Measurements from ENCODE around the gene GNA14. TPM values are rescaled to one million over a fixed set of nuclear protein-coding genes. Genes with fewer than 3 reads are reported as not detected.
"Not testable (repeated sequence)": the region's sequence is repeated elsewhere in the genome, so short reads cannot be mapped to it uniquely, and the experiment has no call there.

Gene GNA14
- total RNA-seq, 1 donor = 0.72 TPM

GRCh38 chr9:77447646-77448045 is 200.5 kb downstream of the GNA14 start:
- no peaks in the 10 kb centered on the region for H3K36me3 ChIP-seq (ENCODE audit: insufficient read depth, low read length)
- H3K4me2 ChIP-seq (ENCODE audit: insufficient read depth, low read length) = no peak overlapping the region
- no peak overlapping the region for H2AFZ ChIP-seq (ENCODE audit: low read length)
- no peaks in the 10 kb centered on the region for H4K20me1 ChIP-seq (ENCODE audit: insufficient read depth, low read length)
- no peaks in the 10 kb centered on the region for H3K27me3 ChIP-seq (ENCODE audit: insufficient read depth, low read length)
- no peak overlapping the region for H3K4me3 ChIP-seq (ENCODE audit: insufficient read depth, low read length)
- no peak for TF ChIP-seq CTCF (IDR thresholded peaks at IDR 0.05; ENCODE audit: extremely low read depth, low read depth, low read length)
- H3K27ac ChIP-seq (ENCODE audit: low read depth, low read length) = no peak overlapping the region
- DNase-seq (ENCODE audit: insufficient read length, low spot score, missing footprints) = no peak
- peaks cover 16% of the 10 kb centered on the region for H3K4me1 ChIP-seq (ENCODE audit: insufficient read depth, low read length)
- no peaks in the 10 kb centered on the region for H3K79me2 ChIP-seq (ENCODE audit: insufficient read depth, low read length)
- no peaks in the 10 kb centered on the region for H3K9me3 ChIP-seq (ENCODE audit: low read depth, low read length)

GRCh38 chr9:77442436-77442835 is 205.7 kb downstream of the GNA14 start:
- Histone ChIP-seq H4K20me1 (ENCODE audit: insufficient read depth, low read length) (no peaks in the 10 kb centered on the region), H3K27me3 (ENCODE audit: insufficient read depth, low read length) (no peaks in the 10 kb centered on the region), H3K27ac (ENCODE audit: low read depth, low read length) (no peak overlapping the region), H3K4me1 (ENCODE audit: insufficient read depth, low read length) (peaks cover 6% of the 10 kb centered on the region), H3K9me3 (ENCODE audit: low read depth, low read length) (no peaks in the 10 kb centered on the region), H3K79me2 (ENCODE audit: insufficient read depth, low read length) (no peaks in the 10 kb centered on the region), H3K36me3 (ENCODE audit: insufficient read depth, low read length) (no peaks in the 10 kb centered on the region), H3K4me2 (ENCODE audit: insufficient read depth, low read length) (no peak overlapping the region), H2AFZ (ENCODE audit: low read length) (no peak overlapping the region), H3K4me3 (ENCODE audit: insufficient read depth, low read length) (no peak overlapping the region)
- no peak for DNase-seq (ENCODE audit: insufficient read length, low spot score, missing footprints)
- no peak for TF ChIP-seq CTCF (IDR thresholded peaks at IDR 0.05; ENCODE audit: extremely low read depth, low read depth, low read length)

- H4K20me1 ChIP-seq (ENCODE audit: insufficient read depth, low read length); H3K36me3 ChIP-seq (ENCODE audit: insufficient read depth, low read length); H3K27ac ChIP-seq (ENCODE audit: low read depth, low read length): not testable (repeated sequence)
These were observed 207.0 kb downstream of the GNA14 start for GRCh38 chr9:77441124-77441523.

GRCh38 chr9:77440057-77440456 is 208.1 kb downstream of the GNA14 start:
- no peaks in the 10 kb centered on the region for H4K20me1 ChIP-seq (ENCODE audit: insufficient read depth, low read length)
- peak overlapping the region; percentile 94 for H2AFZ ChIP-seq (ENCODE audit: low read length)
- H3K4me3 ChIP-seq (ENCODE audit: insufficient read depth, low read length) = peak overlapping the region; percentile 67
- H3K4me2 ChIP-seq (ENCODE audit: insufficient read depth, low read length) = peak overlapping the region; percentile 80
- peaks cover 6% of the 10 kb centered on the region for H3K4me1 ChIP-seq (ENCODE audit: insufficient read depth, low read length)
- H3K27me3 ChIP-seq (ENCODE audit: insufficient read depth, low read length) = no peaks in the 10 kb centered on the region
- peak overlapping the region; percentile 14 for H3K27ac ChIP-seq (ENCODE audit: low read depth, low read length)
- H3K36me3 ChIP-seq (ENCODE audit: insufficient read depth, low read length) = no peaks in the 10 kb centered on the region
- no peaks in the 10 kb centered on the region for H3K79me2 ChIP-seq (ENCODE audit: insufficient read depth, low read length)
- H3K9me3 ChIP-seq (ENCODE audit: low read depth, low read length) = no peaks in the 10 kb centered on the region
- peak; percentile 88 for DNase-seq (ENCODE audit: insufficient read length, low spot score, missing footprints)
- TF ChIP-seq CTCF (IDR thresholded peaks at IDR 0.05; ENCODE audit: extremely low read depth, low read depth, low read length) = no peak

More at GRCh38 chr9:77441124-77441523, 207.0 kb downstream of the GNA14 start:
- not testable (repeated sequence) for H3K9me3 ChIP-seq (ENCODE audit: low read depth, low read length); DNase-seq (ENCODE audit: insufficient read length, low spot score, missing footprints); H3K4me1 ChIP-seq (ENCODE audit: insufficient read depth, low read length); H2AFZ ChIP-seq (ENCODE audit: low read length); H3K4me2 ChIP-seq (ENCODE audit: insufficient read depth, low read length); H3K27me3 ChIP-seq (ENCODE audit: insufficient read depth, low read length); H3K4me3 ChIP-seq (ENCODE audit: insufficient read depth, low read length); H3K79me2 ChIP-seq (ENCODE audit: insufficient read depth, low read length)

Measured in osteoblast (primary cell).